ENCODE measurements around the gene ABCF1. TPM values are rescaled to one million over a fixed set of nuclear protein-coding genes. Genes with fewer than 3 reads are reported as not detected.

ABCF1 gene
- total and polyA plus RNA-seq, 2 of the 8 experiments (the other 6 are each of a cell fraction or from before 2014, with no cell fraction given) = 48.8 to 123 TPM

GRCh38 chr6:30557683-30557981 lies 13.6 kb upstream of the ABCF1 start:
- Histone ChIP-seq H3K56ac (replicated peaks; ENCODE audit: insufficient read length, low read depth, low read length) (no peak overlapping the region), H3K4me2 (ENCODE audit: insufficient read depth in 1 of 2, low read depth in 2 of 2, low read length in 2 of 2) (peak overlapping the region; percentile 92 to 99), H3K36me3 (ENCODE audit: control insufficient read depth in 2 of 4, insufficient read depth in 4 of 4, low read length in 3 of 4) (peaks cover 7 to 29% (median 19%) of the 10 kb centered on the region in 4 experiments), H3K79me2 (ENCODE audit: control insufficient read depth in 1 of 2, insufficient read depth in 2 of 2, low read length in 2 of 2) (peaks cover 3 to 34% of the 10 kb centered on the region in 2 experiments), H2AFZ (ENCODE audit: low read length) (no peak overlapping the region), H4K5ac (ENCODE audit: insufficient read length, low read depth, low read length) (no peak overlapping the region), H2BK15ac (ENCODE audit: low read length) (no peak overlapping the region), H3K4me1 (replicated peaks in 1 of 4; ENCODE audit: control insufficient read depth in 3 of 4, insufficient read depth in 4 of 4, low read length in 3 of 4) (peaks cover 0 to 3% (median 1%) of the 10 kb centered on the region in 4 experiments; a peak in 1 of 7 replicates), H3K14ac (ENCODE audit: insufficient read length) (no peak overlapping the region), H2BK120ac (replicated peaks; ENCODE audit: low read depth, low read length) (no peak overlapping the region), H3K18ac (ENCODE audit: extremely low read depth, low read length) (no peak overlapping the region), H4K91ac (replicated peaks; ENCODE audit: insufficient read length, low read length) (no peak overlapping the region), H3K4ac (replicated peaks; ENCODE audit: insufficient read length, low read depth, low read length) (no peak overlapping the region), H4K8ac (ENCODE audit: extremely low read depth, insufficient read depth, low read length) (peak overlapping the region; percentile 97; the same call in 1 of the 2 replicates), H3K23me2 (ENCODE audit: low read depth, low read length) (peaks cover 16% of the 10 kb centered on the region), H2BK20ac (ENCODE audit: low read length) (no peak overlapping the region), H2BK12ac (ENCODE audit: low read depth, low read length) (no peak overlapping the region), H2AK5ac (ENCODE audit: low read depth, low read length) (no peak overlapping the region), H3K9me3 (ENCODE audit: insufficient read depth in 2 of 2, low read depth in 1 of 2, low read length in 1 of 2) (no peaks in the 10 kb centered on the region), H3K4me3 (ENCODE audit: extremely low read depth in 1 of 4, insufficient read depth in 2 of 4, low read depth in 3 of 4, low read length in 4 of 4) (peak overlapping the region; percentile 76 to 91 (median 89)), H3K27ac (ENCODE audit: low read depth, low read length) (peak overlapping the region; percentile 93), H2BK5ac (ENCODE audit: low read depth, low read length) (peak overlapping the region; percentile 99), H3K27me3 (replicated peaks in 1 of 4; ENCODE audit: control insufficient read depth in 3 of 4, extremely low read depth in 1 of 4, insufficient read depth in 3 of 4, low read length in 3 of 4) (no peaks in the 10 kb centered on the region), H3K23ac (ENCODE audit: insufficient read length) (no peak overlapping the region), H4K20me1 (replicated peaks in 1 of 2; ENCODE audit: control insufficient read depth in 1 of 2, insufficient read depth in 2 of 2, low read length in 2 of 2) (peaks cover 3 to 13% of the 10 kb centered on the region in 2 experiments), H3K79me1 (ENCODE audit: low read depth, low read length) (0 out of 2 replicates have a peak, but pooled peaks cover 8% of the 10 kb centered on the region), H3K9ac (replicated peaks in 1 of 4; ENCODE audit: extremely low read depth in 1 of 4, low read depth in 3 of 4, low read length in 3 of 4) (peak overlapping the region; percentile 70 to 93 (median 90))
- 7% methylated on average over 6 of the region's 6 CpGs; no CpG with 5 or more reads in 1 of the 2 experiments for WGBS, 2 experiments (ENCODE audit: extremely low coverage in 1 of 2, insufficient coverage in 1 of 2, insufficient read length in 1 of 2, insufficient replicate concordance in 2 of 2, low coverage in 1 of 2, low lambda C conversion rate in 2 of 2, missing lambda C conversion rate in 1 of 2)
- POLR2A ChIA-PET (ENCODE audit: partially characterized antibody) = interaction anchor here (0.6 to 5.4 kb wide), 14 partner anchors 8 to 171 kb away, joined by 3 to 68 read pairs (median 6); partner anchors contain the start of genes ABCF1, MRPS18B and PPP1R10
- CTCF ChIA-PET (ENCODE audit: partially characterized antibody) = interaction anchor here (1.0 to 6.4 kb wide), 3 partner anchors 9 to 530 kb away, joined by 3 to 76 read pairs (median 4); no protein-coding TSS in a partner anchor
- no peak for TF ChIP-seq SAP30 (IDR thresholded peaks at IDR 0.05; ENCODE audit: insufficient read depth, insufficient replicate concordance, low read length)
- TF ChIP-seq BCL11A (IDR thresholded peaks at IDR 0.05; ENCODE audit: low read depth in 2 of 2, low read length in 2 of 2) = no peak
- TF ChIP-seq CTCF (IDR thresholded peaks at IDR 0.05; ENCODE audit: control extremely low read depth in 1 of 3, insufficient read depth in 1 of 3, low read depth in 1 of 3, low read length in 3 of 3) = no peak
- TF ChIP-seq SIN3A (conservative IDR thresholded peaks at IDR 0.05 in 1 of 2, IDR thresholded peaks at IDR 0.05 in 1 of 2; ENCODE audit: low read depth in 1 of 2, low read length in 2 of 2) = 0 out of 4 replicates have a peak, but pooled peaks of 1 of the 2 experiments have one; percentile 42
- FAIRE-seq (no peak), DNase-seq (ENCODE audit: low read depth in 1 of 2, low spot score in 2 of 2) (no peak)
